GM21786 (cell line): ENCODE results near the gene DLG2.

Experiments
- ATAC-seq: cut with Tn5 transposase; IDR thresholded peaks from one replicate; pipeline ENCODE4 v1.9.1; 2021; ENCODE audit not compliant: unreplicated experiment

DLG2 gene

GRCh38 chr11:83715927-83716535 lies 1911.1 kb downstream of the DLG2 start:
- no peak for ATAC-seq

GRCh38 chr11:83713708-83714107 lies 1913.4 kb downstream of the DLG2 start:
- ATAC-seq = no peak

GRCh38 chr11:83711106-83711527 lies 1916.0 kb downstream of the DLG2 start:
- ATAC-seq = no peak

GRCh38 chr11:83709434-83709833 lies 1917.7 kb downstream of the DLG2 start:
- no peak for ATAC-seq

GRCh38 chr11:83706566-83706965 lies 1920.6 kb downstream of the DLG2 start:
- ATAC-seq = no peak

GRCh38 chr11:83702796-83703195 lies 1924.3 kb downstream of the DLG2 start:
- no peak for ATAC-seq

- no peak for ATAC-seq
Measured at GRCh38 chr11:83697518-83697917, 1929.6 kb downstream of the DLG2 start.

GRCh38 chr11:83695046-83695445 lies 1932.1 kb downstream of the DLG2 start:
- ATAC-seq = no peak

- ATAC-seq = no peak
Measured at GRCh38 chr11:83694191-83694910, 1932.8 kb downstream of the DLG2 start.

GRCh38 chr11:83693306-83693992 lies 1933.7 kb downstream of the DLG2 start:
- ATAC-seq = no peak

- ATAC-seq = no peak
Measured at GRCh38 chr11:83692675-83693074, 1934.5 kb downstream of the DLG2 start.

GRCh38 chr11:83691451-83691950 lies 1935.6 kb downstream of the DLG2 start:
- ATAC-seq = no peak

- no peak for ATAC-seq
Measured at GRCh38 chr11:83689144-83689780, 1937.9 kb downstream of the DLG2 start.

- no peak for ATAC-seq
Measured at GRCh38 chr11:83687787-83688186, 1939.4 kb downstream of the DLG2 start.

GRCh38 chr11:83685730-83686129 lies 1941.4 kb downstream of the DLG2 start:
- ATAC-seq = no peak

- no peak for ATAC-seq
Measured at GRCh38 chr11:83684071-83684470, 1943.1 kb downstream of the DLG2 start.

- peak; percentile 95 for ATAC-seq
Measured at GRCh38 chr11:83682611-83682973, 1944.6 kb downstream of the DLG2 start.

GRCh38 chr11:83681906-83682610 lies 1945.1 kb downstream of the DLG2 start:
- no peak for ATAC-seq

- ATAC-seq = no peak
Measured at GRCh38 chr11:83681031-83681781, 1945.9 kb downstream of the DLG2 start.

GRCh38 chr11:83680321-83680720 lies 1946.8 kb downstream of the DLG2 start:
- no peak for ATAC-seq
